HG03442 (cell line): ENCODE measurements around the gene SPTLC1.

ENCODE experiments used
- ATAC-seq: cut with Tn5 transposase; IDR thresholded peaks from one replicate; pipeline ENCODE4 v1.9.1; 2021; ENCODE audit warnings: mild to moderate bottlenecking, moderate library complexity; ENCODE audit not compliant: unreplicated experiment

SPTLC1 gene

DNA sequence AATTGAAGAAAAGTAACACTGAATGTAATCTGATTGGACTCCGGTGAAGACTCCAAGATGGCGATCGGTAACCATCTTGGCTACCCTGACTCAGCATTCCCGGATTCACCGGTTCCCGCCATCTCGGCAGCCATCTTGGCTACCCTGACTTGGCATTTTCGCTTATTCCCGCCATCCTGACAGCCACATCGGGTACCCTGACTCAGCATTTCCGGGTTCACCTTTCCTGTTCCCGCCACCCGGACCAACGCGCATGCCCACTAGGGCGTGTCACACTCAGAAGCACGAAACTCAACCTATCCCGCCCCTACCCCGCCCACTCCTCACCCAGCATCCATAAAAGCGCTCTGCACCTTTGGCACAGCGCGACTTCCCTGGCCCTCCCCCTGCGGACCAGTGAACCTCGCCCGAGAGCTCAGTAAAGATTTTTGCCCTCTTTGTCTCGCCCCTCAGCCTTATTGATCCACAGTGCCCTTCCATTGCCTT, 17.2 kb downstream of the SPTLC1 start:
- no peak for ATAC-seq

DNA sequence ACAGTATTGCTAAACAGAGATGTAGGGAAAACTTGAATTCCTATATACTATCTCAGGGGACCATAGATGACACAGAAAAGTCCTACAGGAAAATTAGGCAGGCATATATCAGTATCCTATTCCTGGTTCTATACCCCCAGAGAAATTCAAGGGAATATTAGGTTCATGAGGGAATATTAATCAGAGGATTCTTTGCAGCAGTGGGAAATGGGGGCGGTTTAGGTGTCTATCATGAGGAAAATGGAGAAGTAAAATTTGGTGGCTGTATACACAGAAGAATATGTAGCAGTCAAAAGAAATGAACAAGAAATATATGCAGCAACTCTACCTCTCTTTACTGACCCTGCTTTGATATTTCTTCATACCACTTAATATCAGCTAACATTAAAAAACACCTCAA, 20.0 kb downstream of the SPTLC1 start:
- ATAC-seq = no peak

DNA sequence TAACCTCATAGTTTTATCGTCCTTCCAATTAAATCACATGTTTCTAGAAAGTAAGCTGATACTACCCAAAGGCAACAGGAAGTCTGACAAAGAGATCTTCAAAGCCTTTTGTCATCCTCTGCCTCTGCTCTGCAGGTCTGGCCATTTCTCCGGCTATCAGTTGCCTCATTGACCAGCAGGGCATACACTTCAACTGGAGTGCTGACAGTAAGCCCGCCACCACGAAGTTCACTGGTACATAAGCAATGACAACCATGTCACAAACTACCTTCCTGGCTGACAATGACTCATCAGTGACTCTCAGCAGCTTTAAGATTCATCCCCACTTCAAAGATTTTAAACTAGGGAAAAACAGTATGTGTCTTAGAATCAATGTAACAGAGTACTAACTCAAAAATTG, 20.6 kb downstream of the SPTLC1 start:
- ATAC-seq = no peak

DNA sequence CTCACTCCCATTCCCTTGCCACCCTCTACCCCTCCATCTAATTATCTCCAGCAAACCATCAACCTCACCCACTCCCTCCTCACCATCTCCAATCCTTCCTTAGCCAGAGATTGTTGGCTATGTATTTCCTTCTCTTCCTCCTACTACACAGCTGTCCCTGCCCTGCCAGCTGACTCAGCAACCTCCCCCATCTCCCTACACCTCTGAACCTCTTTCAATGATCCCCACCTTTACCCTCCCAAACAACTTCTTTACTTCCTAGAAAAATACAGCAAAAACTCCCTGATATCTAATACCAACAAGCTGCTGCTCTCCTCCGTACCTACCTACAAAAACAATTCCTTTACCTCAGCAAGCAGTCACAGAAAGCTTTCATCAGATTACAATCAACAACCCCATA, 37.3 kb downstream of the SPTLC1 start:
- no peak for ATAC-seq

DNA sequence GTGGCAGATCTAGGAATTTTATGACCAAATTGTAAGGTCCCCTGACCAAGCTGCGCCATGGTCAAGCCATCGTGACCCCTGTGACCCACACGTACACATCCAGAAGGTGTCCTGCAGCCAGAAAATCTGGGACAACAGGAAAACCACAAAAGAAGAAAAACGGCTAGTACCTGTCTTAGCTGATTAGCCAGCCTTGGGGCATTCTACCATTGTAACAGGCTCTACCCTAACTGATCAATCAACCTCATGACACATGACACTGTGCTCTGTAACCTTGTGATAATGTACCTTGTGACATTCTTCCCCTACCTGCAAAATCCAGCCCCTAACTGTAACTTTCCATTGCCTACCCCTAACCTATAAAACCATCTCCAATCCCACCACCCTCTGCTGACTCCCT, 43.6 kb downstream of the SPTLC1 start:
- no peak for ATAC-seq

DNA sequence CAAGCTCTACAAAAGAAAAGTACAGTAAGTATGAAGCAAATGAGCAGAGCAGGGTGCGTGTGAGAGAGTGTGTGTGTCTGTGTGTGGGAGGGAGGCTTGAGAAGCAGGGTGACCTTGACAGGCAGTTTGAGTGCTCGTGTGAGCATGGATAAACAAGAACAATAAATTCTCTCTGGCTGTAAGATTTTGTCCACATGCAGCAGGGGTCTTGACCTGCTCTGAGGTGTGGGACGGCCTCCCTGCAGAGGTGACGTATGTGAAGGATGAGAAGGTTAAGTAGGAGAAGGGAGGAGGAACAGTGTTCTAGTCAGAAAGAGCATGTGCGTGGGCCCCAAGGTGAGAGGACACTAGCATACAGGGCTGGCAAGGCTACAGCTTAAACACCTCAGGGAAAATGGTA, 49.0 kb downstream of the SPTLC1 start:
- no peak for ATAC-seq

DNA sequence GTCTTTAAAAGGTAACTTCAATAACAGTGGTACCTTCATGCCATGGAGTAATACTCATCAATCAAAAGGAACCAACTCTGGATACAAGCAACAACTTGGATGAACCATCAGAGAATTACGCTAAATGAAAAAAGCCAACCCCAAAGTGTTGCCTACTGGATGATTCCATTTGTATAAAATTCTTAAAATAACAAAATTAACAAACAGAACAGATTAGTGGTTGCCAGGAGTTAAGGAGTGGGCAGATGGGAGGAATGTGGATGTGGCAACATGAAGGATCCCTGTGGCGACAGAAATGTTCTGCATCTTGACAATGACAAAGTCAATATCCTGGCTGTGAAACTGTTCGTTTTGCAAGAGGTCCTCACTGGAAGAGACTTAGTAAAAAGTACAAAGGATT, 50.5 kb downstream of the SPTLC1 start:
- ATAC-seq = no peak

DNA sequence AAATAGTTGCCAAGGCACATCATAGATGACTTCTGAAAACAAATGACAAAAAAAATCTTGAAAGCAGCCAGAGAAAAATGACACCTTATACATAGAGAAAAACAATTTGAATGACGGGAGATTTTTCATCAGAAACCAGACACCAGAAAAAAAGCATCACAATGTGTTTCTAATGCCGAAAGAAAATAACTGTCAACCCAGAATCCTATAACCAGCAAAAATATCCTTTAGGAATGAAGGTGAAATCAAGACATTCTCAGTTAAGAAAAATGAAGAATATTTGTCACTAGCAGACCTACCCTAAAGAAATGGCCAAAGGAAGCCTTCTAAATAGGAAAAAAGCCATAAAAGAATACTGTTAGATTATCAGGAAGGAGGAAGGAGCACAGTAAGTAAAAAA, 54.0 kb downstream of the SPTLC1 start:
- ATAC-seq = no peak

DNA sequence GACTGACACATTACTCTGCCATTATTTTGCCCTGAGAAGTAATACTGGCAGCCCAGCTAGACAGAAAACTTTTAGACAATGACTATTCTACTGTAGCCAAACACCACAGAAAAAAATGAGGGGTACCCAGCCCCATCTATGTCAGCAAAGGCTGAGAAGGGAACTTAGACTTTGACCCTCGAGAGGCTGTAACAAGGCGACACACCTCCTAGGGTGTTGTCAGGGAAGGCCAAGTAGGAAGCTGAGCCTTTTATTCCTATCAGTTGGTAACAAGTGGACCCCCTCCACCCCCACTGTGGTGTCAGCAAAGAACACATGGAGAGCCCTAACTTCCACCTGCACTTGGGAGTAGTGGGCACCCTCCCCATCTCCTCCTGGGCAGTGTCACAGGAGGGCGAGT, 55.6 kb downstream of the SPTLC1 start:
- ATAC-seq = no peak

DNA sequence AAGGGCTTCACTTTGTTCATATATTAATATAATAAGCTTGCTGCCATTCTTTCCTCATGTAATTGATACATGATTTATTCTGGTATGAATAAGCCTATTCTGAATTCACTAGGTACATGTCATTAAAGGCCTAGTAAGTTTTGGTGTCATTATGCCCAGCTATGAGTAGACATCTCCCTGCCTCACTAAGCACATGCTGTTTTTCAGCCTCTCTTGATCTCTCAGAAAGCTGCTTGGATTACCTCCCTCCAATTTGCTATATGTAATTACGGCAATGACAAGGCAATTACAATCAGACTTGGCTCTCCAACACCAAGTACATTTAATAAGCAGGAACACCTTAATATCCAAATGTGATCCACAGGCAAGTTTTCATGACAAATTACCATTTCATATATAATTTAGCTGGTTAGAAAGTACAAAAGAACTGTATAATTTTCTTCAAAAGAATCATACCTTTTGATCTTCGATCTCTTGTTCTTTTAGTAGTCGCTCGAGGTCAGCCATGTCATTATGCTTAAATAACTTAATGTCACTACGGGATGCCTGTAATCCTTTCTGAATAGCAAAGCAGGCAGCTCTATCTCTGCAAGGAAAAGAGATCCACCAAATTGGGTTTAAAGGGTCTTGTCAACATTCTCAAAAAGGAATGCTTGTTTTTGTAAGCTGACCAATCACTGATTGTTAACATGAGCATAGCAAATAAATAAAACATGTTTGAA, 56.3 kb downstream of the SPTLC1 start:
- no peak for ATAC-seq

DNA sequence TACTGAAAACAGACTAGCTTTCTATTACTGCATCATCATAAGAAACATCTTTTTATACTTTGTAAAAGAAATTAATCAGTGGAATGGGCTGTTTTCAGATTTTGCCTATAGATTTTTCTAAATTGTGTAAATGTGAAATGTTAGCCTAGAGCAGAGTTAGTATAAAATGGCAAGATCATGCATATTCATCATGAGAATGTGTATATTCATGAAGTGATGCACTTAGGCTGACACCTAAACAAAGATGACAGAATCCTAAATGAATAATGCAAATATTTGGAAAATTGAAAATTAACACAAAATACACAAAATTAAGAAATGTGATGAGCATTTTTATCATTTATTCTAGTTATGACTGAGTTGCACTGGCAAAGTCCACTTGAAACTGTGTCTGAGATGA, 57.2 kb downstream of the SPTLC1 start:
- ATAC-seq = no peak

DNA sequence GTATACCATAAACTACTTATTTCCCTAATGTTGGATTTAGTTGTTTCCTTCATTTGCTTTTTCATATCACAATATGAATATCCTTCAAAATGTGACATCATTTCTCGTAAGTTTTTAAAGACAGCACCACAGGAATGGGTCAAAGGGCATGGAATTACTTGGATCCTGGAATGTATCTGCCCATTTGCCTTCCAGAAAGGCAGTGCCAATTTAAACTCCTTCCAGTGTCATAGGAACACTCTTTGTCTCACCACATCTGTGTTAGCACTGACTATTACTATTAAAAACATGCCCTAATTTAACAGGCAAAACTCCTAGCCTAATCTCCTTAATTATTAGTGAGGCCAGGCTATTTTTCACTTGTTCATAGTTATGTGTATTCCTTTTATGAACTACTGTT, 58.0 kb downstream of the SPTLC1 start:
- no peak for ATAC-seq

DNA sequence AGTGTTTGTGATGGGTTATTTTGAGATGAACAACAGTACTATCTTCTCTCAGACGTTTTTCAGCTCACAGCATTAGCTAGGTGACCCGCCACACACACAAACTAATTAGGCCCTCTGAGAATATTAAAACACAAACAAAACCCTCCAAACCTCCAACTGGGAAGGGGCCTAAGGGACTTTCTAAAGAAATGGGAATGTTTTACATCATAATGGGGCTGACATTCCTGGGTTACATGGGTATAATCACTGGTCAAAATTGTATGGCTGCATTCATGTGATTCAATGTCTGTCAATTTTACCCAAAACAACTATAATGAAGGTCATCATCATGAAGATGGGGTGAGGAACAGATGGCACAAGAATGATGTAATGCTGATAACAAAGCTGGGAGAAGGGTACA, 59.6 kb downstream of the SPTLC1 start:
- no peak for ATAC-seq

DNA sequence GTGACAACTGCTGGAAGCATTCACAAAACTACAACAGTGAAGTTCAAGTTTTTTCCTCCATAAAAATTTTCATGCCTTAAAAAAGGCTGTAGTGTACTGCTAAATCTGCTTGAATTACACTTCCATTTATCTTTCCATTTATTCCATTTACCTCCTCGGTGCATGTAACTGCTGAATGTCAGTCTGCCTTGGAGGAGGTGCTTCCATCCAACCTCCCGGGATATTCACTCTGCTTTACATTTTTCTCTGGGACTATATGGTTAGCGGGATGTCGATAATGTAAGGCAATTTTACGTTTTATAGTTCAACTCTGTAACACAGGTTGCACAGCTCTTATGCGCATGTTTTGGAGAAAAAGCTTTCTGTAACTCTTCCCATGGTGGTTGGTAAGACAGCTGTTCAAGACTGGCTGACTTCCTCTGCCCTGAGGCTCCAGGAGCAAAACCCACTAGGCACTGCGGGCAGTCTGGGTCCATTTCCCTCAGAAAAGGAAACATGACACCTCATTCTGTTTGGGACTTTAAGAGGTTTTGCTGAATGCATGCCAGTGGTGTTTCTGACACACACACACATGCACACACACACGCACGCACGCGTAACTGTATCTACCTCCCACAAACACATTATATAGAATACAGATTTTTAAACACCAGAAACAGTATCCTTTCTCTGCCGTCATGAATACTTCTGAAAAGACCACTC, 66.1 kb downstream of the SPTLC1 start:
- ATAC-seq = no peak

DNA sequence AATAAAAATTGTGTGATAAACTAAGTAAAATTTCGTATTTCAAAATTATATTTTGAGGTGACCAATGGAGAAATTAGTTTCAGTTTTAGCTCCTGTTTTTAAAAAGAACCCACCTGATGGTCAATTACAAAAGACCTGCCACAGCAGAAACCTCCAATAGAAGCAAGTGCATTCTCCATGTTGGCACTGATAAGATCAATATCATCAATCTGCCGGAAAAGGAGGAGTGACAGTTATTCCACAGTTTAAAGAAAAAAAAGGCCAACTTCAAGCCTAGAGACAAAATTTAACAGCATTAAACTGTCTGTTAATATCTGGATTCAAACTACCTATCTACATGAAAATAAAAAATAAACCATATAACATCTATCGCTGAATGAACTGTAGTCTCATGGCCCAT, 67.7 kb downstream of the SPTLC1 start:
- ATAC-seq = no peak

DNA sequence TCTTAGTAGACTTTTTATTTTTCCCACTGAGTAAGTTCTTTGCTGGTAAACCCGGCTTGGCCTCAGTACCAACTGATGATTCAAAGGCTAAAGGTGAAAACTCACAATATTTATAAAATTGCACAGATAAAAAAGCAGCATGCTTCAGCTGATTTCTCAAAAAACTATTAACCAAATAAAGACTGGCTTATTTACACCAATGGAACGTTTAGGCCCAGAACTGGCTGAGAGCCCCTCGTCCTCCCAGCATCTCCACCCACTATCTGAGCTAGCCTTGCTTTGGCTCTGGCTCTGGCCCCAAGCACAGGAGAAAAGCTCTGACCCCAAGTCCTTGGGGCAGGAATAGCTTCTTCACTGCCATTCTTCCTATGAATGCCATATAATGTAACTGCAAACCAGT, 68.5 kb downstream of the SPTLC1 start:
- ATAC-seq = no peak

DNA sequence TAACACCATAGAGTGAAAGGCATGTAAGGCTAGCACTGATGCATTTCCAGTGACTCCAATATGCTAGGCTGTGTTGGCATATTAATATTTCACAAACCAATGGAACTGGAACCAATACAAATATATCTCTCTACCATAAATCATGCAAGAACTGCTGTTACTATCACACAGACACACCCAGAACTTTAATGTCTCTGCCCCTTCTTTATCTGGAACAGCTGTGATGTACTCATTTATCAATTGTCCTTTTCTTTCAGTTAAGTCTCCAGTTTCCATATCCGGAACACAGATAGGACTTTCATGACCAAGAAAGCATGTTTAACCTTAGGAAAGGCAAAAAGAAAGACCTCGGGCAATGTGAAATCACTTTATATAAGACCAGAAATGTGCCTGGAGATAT, 70.3 kb downstream of the SPTLC1 start:
- ATAC-seq = no peak

DNA sequence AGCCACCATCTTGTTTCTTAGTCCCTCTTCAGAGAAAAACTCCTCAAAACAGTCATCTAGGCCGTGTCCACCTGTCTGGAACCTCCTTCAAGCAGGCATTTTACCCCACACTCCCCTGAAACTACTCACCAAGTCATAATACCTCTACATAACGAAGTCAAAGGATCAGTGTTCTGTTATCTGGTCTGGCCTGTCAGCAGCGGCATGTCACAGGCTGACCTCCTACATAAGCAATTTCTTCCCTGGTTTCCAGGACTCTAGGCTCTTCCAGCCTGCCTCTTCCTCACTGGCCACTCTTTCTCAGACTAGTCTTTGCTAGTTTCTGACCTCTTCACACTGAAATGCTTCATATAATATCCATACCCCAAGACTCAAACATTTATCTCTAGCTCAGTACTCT, 72.2 kb downstream of the SPTLC1 start:
- ATAC-seq = no peak

DNA sequence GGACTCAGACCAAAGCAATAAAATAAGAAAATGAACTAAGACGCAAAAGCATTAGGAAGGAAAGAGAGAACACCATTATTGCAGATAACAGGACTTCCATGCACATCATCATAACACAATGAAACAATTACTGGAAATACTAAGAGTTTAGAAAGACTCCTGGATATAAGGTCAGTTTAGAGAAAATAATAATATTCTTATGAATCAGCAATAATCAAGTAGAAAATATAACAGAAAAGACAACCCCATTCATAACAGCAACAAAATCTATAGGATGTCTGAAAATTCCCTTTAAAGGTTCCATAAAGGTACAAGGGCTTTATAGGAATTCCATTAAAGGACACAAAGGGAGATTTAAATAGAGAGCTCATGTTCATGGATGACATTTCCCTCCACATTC, 73.0 kb downstream of the SPTLC1 start:
- no peak for ATAC-seq

DNA sequence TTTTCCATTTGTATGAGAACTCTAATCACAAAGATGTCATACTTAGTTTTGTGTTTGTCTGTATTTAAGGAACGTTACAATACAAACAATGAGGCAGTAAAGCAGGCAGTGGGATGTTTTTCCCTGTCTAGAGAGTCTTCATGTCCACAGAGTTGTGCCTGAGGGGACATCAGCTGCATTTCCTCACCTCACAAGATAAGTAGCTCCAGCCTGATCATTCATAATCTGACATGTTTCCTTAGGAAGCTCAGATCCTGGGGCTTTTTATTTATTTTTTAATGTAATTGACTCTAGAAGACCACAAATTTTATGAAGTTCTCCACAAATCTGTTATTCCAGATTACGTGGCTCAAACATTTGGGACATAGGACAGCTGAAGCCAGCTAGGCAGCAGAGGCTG, 78.5 kb downstream of the SPTLC1 start:
- no peak for ATAC-seq

DNA sequence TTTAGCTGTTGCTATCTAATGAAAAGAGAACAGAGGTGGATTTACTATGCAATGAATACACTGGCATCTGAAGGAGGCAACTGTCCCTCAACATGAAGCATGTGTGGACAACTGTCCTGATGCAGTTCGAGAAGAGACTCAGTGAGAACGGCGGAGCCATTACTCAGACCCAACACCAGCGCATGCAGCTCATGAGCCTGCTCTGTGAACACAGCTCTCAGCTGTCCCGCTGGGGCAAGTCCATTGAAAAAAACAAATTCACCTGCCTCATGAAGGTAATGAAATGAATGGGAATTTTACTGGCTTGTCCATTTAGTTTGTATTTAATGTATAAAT, 78.8 kb downstream of the SPTLC1 start:
- no peak for ATAC-seq

DNA sequence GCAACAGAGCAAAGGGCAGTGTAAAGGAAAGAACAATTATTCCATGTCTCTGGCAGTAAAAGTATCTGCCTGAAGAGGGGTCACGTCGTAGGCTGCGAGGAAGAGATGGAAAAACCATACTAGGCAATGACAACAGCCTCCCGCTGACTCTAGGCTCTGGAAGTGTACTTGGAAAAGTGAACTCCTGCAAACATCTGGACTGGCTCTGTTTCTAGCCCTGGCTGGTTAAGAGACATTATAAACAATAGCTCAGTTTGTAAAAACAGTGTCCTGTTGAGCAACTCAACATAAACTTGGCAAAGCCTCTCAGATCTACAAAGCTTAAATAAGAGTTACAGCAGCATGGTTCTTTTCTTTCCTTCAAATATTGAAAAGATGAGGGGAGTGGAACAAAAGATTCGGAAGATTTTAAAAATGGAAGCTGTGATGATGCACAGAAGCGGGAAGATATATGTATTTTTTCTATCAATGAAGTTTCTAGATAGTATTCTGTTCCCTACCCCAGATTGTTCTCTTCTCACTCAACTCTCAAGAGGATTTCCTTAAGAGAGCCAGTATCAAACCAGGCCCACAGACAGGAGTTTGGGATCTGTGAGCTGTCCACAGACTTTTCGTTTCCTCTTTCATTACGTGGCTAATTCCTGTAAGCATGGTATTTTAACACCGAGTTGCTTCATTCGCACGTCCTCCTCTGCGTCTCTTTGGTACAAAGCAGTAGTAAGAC, 79.4 kb downstream of the SPTLC1 start:
- ATAC-seq = no peak
